Measurements from ENCODE around the gene NRP2.

GRCh38 chr2:205705511-205706349, 23.4 kb downstream of the NRP2 start:
- TF ChIP-seq CTCF (IDR thresholded peaks at IDR 0.05) (no peak), POLR2A (IDR thresholded peaks at IDR 0.05) (no peak)
